GM12878 (cell line): ENCODE measurements around the gene MICAL3. TPM values are rescaled to one million over a fixed set of nuclear protein-coding genes. Genes with fewer than 3 reads are reported as not detected.

ENCODE experiments used
- ATAC-seq: fragments of 200-7000 bp; cut with Tn5 transposase; 3 replicates; pipeline ENCODE4 v1.9.1; 2020; ENCODE audit warnings: mild to moderate bottlenecking, moderate library complexity
- BruUV-seq: library from RNA; stranded (reverse); fragments of 400-500 nt; replicated peaks from 2 replicates; lab custom pipeline; 2021; lab: Mats Ljungman, UMichigan
- CTCF ChIA-PET: fragments of 300-600 bp; sonication (Branson Sonifier 250); formaldehyde crosslinking; extraction: SDS; loops from one replicate; lab custom pipeline; 2021; ENCODE audit warnings: inconsistent platforms; lab: Yijun Ruan, JAX
- POLR2A ChIA-PET: fragments of 350-600 bp; formaldehyde crosslinking; extraction: SDS; loops from one replicate; lab custom pipeline; 2021; ENCODE audit warnings: inconsistent platforms; lab: Charles Lee
- RAD21 ChIA-PET: fragments of 300-600 bp; sonication (Branson Sonifier 250); formaldehyde crosslinking; loops from one replicate; lab custom pipeline; 2023; ENCODE audit warnings: antibody characterized with exemption; ENCODE audit not compliant: unreplicated experiment; lab: Charles Lee
- SMC1A ChIA-PET: fragments of 300-600 bp; sonication (Branson Sonifier 250); formaldehyde crosslinking; loops from one replicate; lab custom pipeline; 2023; ENCODE audit not compliant: unreplicated experiment, uncharacterized antibody; lab: Charles Lee
- DNase-seq: peaks from one replicate; pipeline ENCODE4 v3.0.0-alpha.2; 2011; ENCODE audit warnings: low read depth, low spot score
- FAIRE-seq: peaks from 3 replicates; lab custom pipeline; 2011; peaks lifted over from hg19 to GRCh38; lab: Jason Lieb, UNC
- H2AFZ ChIP-seq: 2 replicates; pipeline ENCODE4 v1.6.0; 2011; ENCODE audit warnings: low read depth, low read length, control low read depth; ENCODE audit not compliant: control insufficient read depth
- H3K27ac ChIP-seq: 2 replicates; pipeline ENCODE4 v1.5.1; 2011; ENCODE audit warnings: control low read depth; ENCODE audit not compliant: control insufficient read depth, insufficient read depth
- H3K27me3 ChIP-seq, 2 experiments: replicated peaks in 1 of 2; 2 replicates each; pipeline versions ENCODE4 v1.6.0 to v1.6.1; 2011; ENCODE audit warnings: low read length in 1 of 2; ENCODE audit not compliant: control insufficient read depth in 2 of 2, insufficient read depth in 2 of 2
- H3K36me3 ChIP-seq, 2 experiments: 2 replicates each; pipeline ENCODE4 v1.5.1; 2011; ENCODE audit warnings: low read length in 1 of 2; ENCODE audit not compliant: control insufficient read depth in 2 of 2, insufficient read depth in 2 of 2
- H3K4me1 ChIP-seq: 2 replicates; pipeline ENCODE4 v1.6.1; 2011; ENCODE audit warnings: mild to moderate bottlenecking, low read length, moderate library complexity, mixed read lengths; ENCODE audit not compliant: control insufficient read depth, insufficient read depth
- H3K4me2 ChIP-seq: 2 replicates; pipeline ENCODE4 v1.6.0; 2011; ENCODE audit warnings: control low read depth; ENCODE audit not compliant: control insufficient read depth, insufficient read depth
- H3K4me3 ChIP-seq: fragments of 200-600 bp; sonication (generic); 2 replicates; pipeline ENCODE4 v1.5.1; 2016
- H3K79me2 ChIP-seq: 2 replicates; pipeline ENCODE4 v1.6.0; 2011; ENCODE audit warnings: low read length; ENCODE audit not compliant: control insufficient read depth, insufficient read depth
- H3K9ac ChIP-seq: 2 replicates; pipeline ENCODE4 v1.8.0; 2011; ENCODE audit warnings: low read length, control low read depth, mixed read lengths; ENCODE audit not compliant: control insufficient read depth, insufficient read depth
- H3K9me3 ChIP-seq: replicated peaks from 3 replicates; pipeline ENCODE4 v1.5.1; 2011; ENCODE audit warnings: mild to moderate bottlenecking, low read length; ENCODE audit not compliant: control insufficient read depth, insufficient read depth
- H4K20me1 ChIP-seq: 2 replicates; pipeline ENCODE4 v1.6.0; 2011; ENCODE audit not compliant: control insufficient read depth, insufficient read depth
- BMI1 ChIP-seq: fragments of 450-650 bp; IDR thresholded peaks from 2 replicates; pipeline ENCODE4 v1.6.1; 2016; ENCODE audit warnings: mild to moderate bottlenecking, moderate library complexity, borderline replicate concordance
- CBFB ChIP-seq: IDR thresholded peaks from 2 replicates; pipeline ENCODE4 v1.6.1; 2016; ENCODE audit warnings: antibody characterized with exemption, low read depth
- KDM1A ChIP-seq: fragments of 200-600 bp; sonication (generic); IDR thresholded peaks from 2 replicates; pipeline ENCODE4 v1.6.1; 2016; ENCODE audit warnings: borderline replicate concordance
- NR2C1 ChIP-seq: fragments of 450-650 bp; IDR thresholded peaks from 2 replicates; pipeline ENCODE4 v1.6.1; 2017; ENCODE audit warnings: antibody characterized with exemption, mild to moderate bottlenecking, moderate library complexity
- YBX1 ChIP-seq: fragments of 450-650 bp; IDR thresholded peaks from 2 replicates; pipeline ENCODE4 v1.6.1; 2016; ENCODE audit warnings: antibody characterized with exemption
- ZNF622 ChIP-seq: fragments of 450-650 bp; IDR thresholded peaks from 2 replicates; pipeline ENCODE4 v1.6.1; 2017; ENCODE audit warnings: mild to moderate bottlenecking, inconsistent platforms
- WGBS: methylation state at CpG from one replicate; pipeline ENCODE4 v1.1.6; 2016; ENCODE audit warnings: low lambda C conversion rate; ENCODE audit not compliant: insufficient replicate concordance, insufficient coverage; ENCODE audit errors: missing lambda C conversion rate; 5-methylcytosine and 5-hydroxymethylcytosine counted together
- in situ Hi-C: fragments of 300-500 bp; cut with MboI; formaldehyde crosslinking; loops from 9 replicates; pipeline ENCODE4 v1.14.3; 2018; ENCODE audit warnings: mixed read lengths
- intact Hi-C: fragments of 100-400 bp; cut with micrococcal nuclease; formaldehyde crosslinking; loops from one replicate; pipeline ENCODE4 v1.14.2; 2022; ENCODE audit not compliant: unreplicated experiment
- polyA plus RNA-seq, 11 experiments: library from polyadenylated mRNA; depleted of rRNA in 4 of 11; unstranded in 6 of 11; stranded (reverse) in 5 of 11; fragments of >200 nt; fragmentation: Nextera tagmentation in 4 of 11; fragmentation: Illumina TruSeq in 1 of 11; extraction: Ambion mirVana in 4 of 11; extraction: Trizol in 1 of 11; gene quantifications; 1 replicate in 1 of 11; 2 replicates in 10 of 11; pipeline versions ENCODE4 v1.2.1 to v1.2.3, GENCODE V29; 2011 to 2016; ENCODE audit warnings: inconsistent platforms in 2 of 11, missing spikeins in 2 of 11, low read depth in 1 of 11
- total RNA-seq, 4 experiments: library from RNA; depleted of rRNA in 3 of 4; stranded (reverse); fragments of >200 nt in 3 of 4; fragmentation: Illumina TruSeq in 1 of 4; extraction: Trizol in 1 of 4; gene quantifications; 2 replicates each; pipeline versions ENCODE4 v1.2.1 to v1.2.3, GENCODE V29; 2013 to 2021
- TF ChIP-seq, protein P1 (sequence below), 3 experiments: IDR thresholded peaks in 2 of 3; conservative IDR thresholded peaks in 1 of 3; 2 replicates each; pipeline ENCODE4 v1.5.1; 2011; ENCODE audit warnings: low read depth in 3 of 3, low read length in 3 of 3, mild to moderate bottlenecking in 3 of 3, control low read depth in 2 of 3, moderate library complexity in 2 of 3, inconsistent platforms in 1 of 3, mixed read lengths in 1 of 3; ENCODE audit not compliant: control insufficient read depth in 2 of 3, insufficient read depth in 1 of 3; ENCODE audit errors: extremely low read depth in 1 of 3

Gene MICAL3
- total and polyA plus RNA-seq, 10 of the 15 experiments (the other 5 are each of a cell fraction or from before 2014, with no cell fraction given) = 2.6 to 92.2 (median 24.0) TPM

GRCh38 chr22:17866621-17867020 lies 157.7 kb downstream of the MICAL3 start:
- Histone ChIP-seq H3K36me3 (peaks cover 17 to 39% of the 10 kb centered on the region in 2 experiments), H3K79me2 (no peaks in the 10 kb centered on the region), H3K27ac (no peak overlapping the region), H4K20me1 (no peaks in the 10 kb centered on the region), H2AFZ (no peak overlapping the region), H3K9ac (no peak overlapping the region), H3K27me3 (no peaks in the 10 kb centered on the region), H3K4me1 (peaks cover 3% of the 10 kb centered on the region), H3K4me3 (no peak overlapping the region), H3K4me2 (no peak overlapping the region), H3K9me3 (no peaks in the 10 kb centered on the region)
- ChIA-PET RAD21 (no interaction called here), SMC1A (interaction anchor here (0.6 to 1.6 kb wide), 2 partner anchors 23 to 209 kb away, joined by 3 to 4 read pairs; no protein-coding TSS in a partner anchor), CTCF (interaction anchor here (1.9 kb wide), 1 partner anchor 209 kb away, joined by 8 read pairs; no protein-coding TSS in a partner anchor), POLR2A (no interaction called here)
- WGBS = 55% methylated on average over 7 of the region's 7 CpGs
- TF ChIP-seq CBFB = no peak
- in situ Hi-C loops (no loop called here), intact Hi-C loops (no loop called here)
- FAIRE-seq (no peak), ATAC-seq (no peak), DNase-seq (no peak)
- BruUV-seq = no TSS peak

DNA sequence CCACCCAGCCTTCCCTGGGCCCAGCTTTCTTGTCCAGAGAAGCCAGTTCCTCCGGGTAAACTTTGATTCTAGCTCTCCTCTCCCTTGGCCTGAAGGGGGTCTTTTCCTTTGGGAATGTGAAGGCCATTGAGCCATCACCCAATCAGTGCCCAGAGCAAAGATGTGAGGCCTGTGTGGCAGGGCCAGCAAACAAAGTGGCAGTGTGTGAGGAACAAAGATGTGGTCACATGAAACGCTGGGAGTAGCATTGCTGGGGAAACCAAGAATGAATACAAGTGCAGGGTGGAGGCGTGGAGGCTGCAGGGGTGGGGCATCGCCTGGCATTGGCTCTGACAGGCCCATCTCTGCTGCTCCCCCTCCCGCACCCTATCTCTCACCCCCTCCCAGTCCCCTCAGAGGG lies 158.2 kb downstream of the MICAL3 start:
- RAD21 ChIA-PET = no interaction called here
- Histone ChIP-seq H4K20me1 (no peaks in the 10 kb centered on the region), H3K27me3 (no peaks in the 10 kb centered on the region), H3K9ac (no peak overlapping the region), H3K36me3 (peaks cover 15 to 38% of the 10 kb centered on the region in 2 experiments), H3K27ac (no peak overlapping the region), H3K4me1 (peaks cover 3% of the 10 kb centered on the region), H3K9me3 (no peaks in the 10 kb centered on the region), H3K79me2 (no peaks in the 10 kb centered on the region), H3K4me2 (no peak overlapping the region), H2AFZ (no peak overlapping the region), H3K4me3 (no peak overlapping the region)
- POLR2A ChIA-PET = no interaction called here
- SMC1A ChIA-PET = no interaction called here
- TF ChIP-seq NR2C1 (no peak), YBX1 (no peak), KDM1A (no peak), ZNF622 (no peak), BMI1 (no peak)
- TF ChIP-seq, protein P1, sequence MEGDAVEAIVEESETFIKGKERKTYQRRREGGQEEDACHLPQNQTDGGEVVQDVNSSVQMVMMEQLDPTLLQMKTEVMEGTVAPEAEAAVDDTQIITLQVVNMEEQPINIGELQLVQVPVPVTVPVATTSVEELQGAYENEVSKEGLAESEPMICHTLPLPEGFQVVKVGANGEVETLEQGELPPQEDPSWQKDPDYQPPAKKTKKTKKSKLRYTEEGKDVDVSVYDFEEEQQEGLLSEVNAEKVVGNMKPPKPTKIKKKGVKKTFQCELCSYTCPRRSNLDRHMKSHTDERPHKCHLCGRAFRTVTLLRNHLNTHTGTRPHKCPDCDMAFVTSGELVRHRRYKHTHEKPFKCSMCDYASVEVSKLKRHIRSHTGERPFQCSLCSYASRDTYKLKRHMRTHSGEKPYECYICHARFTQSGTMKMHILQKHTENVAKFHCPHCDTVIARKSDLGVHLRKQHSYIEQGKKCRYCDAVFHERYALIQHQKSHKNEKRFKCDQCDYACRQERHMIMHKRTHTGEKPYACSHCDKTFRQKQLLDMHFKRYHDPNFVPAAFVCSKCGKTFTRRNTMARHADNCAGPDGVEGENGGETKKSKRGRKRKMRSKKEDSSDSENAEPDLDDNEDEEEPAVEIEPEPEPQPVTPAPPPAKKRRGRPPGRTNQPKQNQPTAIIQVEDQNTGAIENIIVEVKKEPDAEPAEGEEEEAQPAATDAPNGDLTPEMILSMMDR (IDR thresholded peaks at IDR 0.05 in 2 of 3, conservative IDR thresholded peaks at IDR 0.05 in 1 of 3; ENCODE audit: control insufficient read depth in 2 of 3, extremely low read depth in 1 of 3, insufficient read depth in 1 of 3, low read depth in 3 of 3, low read length in 3 of 3) = no peak
- no TSS peak for BruUV-seq
- ATAC-seq = no peak
- no peak for FAIRE-seq
- intact Hi-C loops (no loop called here), in situ Hi-C loops (no loop called here)
- 34% methylated on average over 5 of the region's 5 CpGs for WGBS
- CTCF ChIA-PET = no interaction called here
- no peak for DNase-seq
